ENCODE results near the gene CACNB1.

GRCh38 chr17:39194985-39195524, 2.4 kb downstream of the CACNB1 start:
- TF ChIP-seq CTCF (IDR thresholded peaks at IDR 0.05) (no peak), POLR2A (IDR thresholded peaks at IDR 0.05) (no peak)
